Tibial nerve (tissue), 3 donors: ENCODE data around the gene WFS1.

ENCODE experiments used
- CTCF ChIP-seq, 5 experiments: fragments of 200-600 bp in 3 of 5; fragments of 450-650 bp in 2 of 5; sonication (generic) in 3 of 5; IDR thresholded peaks; one replicate each; pipeline ENCODE4 v1.5.1; 2016 to 2019; ENCODE audit warnings: antibody characterized with exemption in 5 of 5, mild to moderate bottlenecking in 3 of 5, moderate library complexity in 2 of 5
- POLR2A ChIP-seq, 2 donors: fragments of 450-650 bp; IDR thresholded peaks; one replicate each; pipeline ENCODE4 v1.6.1; 2017; ENCODE audit warnings: antibody characterized with exemption in 2 of 2, mild to moderate bottlenecking in 2 of 2, moderate library complexity in 2 of 2

GRCh38 chr4:6302869-6303268 is 33.2 kb downstream of the WFS1 start:
- TF ChIP-seq CTCF (IDR thresholded peaks at IDR 0.05) (no peak), POLR2A (IDR thresholded peaks at IDR 0.05) (no peak)
